HG03378 (cell line): ENCODE measurements around the gene SUPV3L1.
A peak's percentile ranks its signal among the peaks of the same experiment; 100 is the strongest.
"Not testable (repeated sequence)": the region's sequence is repeated elsewhere in the genome, so short reads cannot be mapped to it uniquely, and the experiment has no call there.

ENCODE experiments used
- ATAC-seq: cut with Tn5 transposase; IDR thresholded peaks from one replicate; pipeline ENCODE4 v1.9.1; 2021; ENCODE audit warnings: mild to moderate bottlenecking, moderate library complexity; ENCODE audit not compliant: unreplicated experiment

SUPV3L1 gene

GRCh38 chr10:69179743-69180524, at the start of gene SUPV3L1:
SUPV3L1 (plus strand) TSS chr10:69180234; CDS start chr10:69180292, 58 bp downstream.
- peak; percentile 83 for ATAC-seq

- no peak for ATAC-seq
Measured at GRCh38 chr10:69130251-69130650, 49.8 kb upstream of the SUPV3L1 start.

- ATAC-seq: no peak
Measured at GRCh38 chr10:69139961-69140360, 40.1 kb upstream of the SUPV3L1 start.

- no peak for ATAC-seq
Measured at GRCh38 chr10:69141304-69141703, 38.7 kb upstream of the SUPV3L1 start.

- ATAC-seq: not testable (repeated sequence)
Measured at GRCh38 chr10:69142074-69142473, 38.0 kb upstream of the SUPV3L1 start.

- no peak for ATAC-seq
Measured at GRCh38 chr10:69142983-69143382, 37.1 kb upstream of the SUPV3L1 start.

GRCh38 chr10:69145329-69145728, 34.7 kb upstream of the SUPV3L1 start:
- ATAC-seq: no peak

GRCh38 chr10:69145864-69146263, 34.2 kb upstream of the SUPV3L1 start:
- ATAC-seq: no peak

- ATAC-seq: no peak
Measured at GRCh38 chr10:69146759-69147158, 33.3 kb upstream of the SUPV3L1 start.

GRCh38 chr10:69151984-69152383, 28.1 kb upstream of the SUPV3L1 start:
- ATAC-seq: no peak

- no peak for ATAC-seq
Measured at GRCh38 chr10:69153227-69153626, 26.8 kb upstream of the SUPV3L1 start.

GRCh38 chr10:69160809-69161241, 19.2 kb upstream of the SUPV3L1 start:
- no peak for ATAC-seq

GRCh38 chr10:69168493-69168892, 11.5 kb upstream of the SUPV3L1 start:
- ATAC-seq: no peak

GRCh38 chr10:69172241-69172982, 7.6 kb upstream of the SUPV3L1 start:
- ATAC-seq: peak; percentile 67

- not testable (repeated sequence) for ATAC-seq
Measured at GRCh38 chr10:69175326-69175725, 4.7 kb upstream of the SUPV3L1 start.

- no peak for ATAC-seq
Measured at GRCh38 chr10:69176823-69177222, 3.2 kb upstream of the SUPV3L1 start.

GRCh38 chr10:69179089-69179742, 818 bp upstream of the SUPV3L1 start:
- ATAC-seq: peak; percentile 31

GRCh38 chr10:69180525-69181204, 631 bp downstream of the SUPV3L1 start:
- no peak for ATAC-seq

- ATAC-seq: no peak
Measured at GRCh38 chr10:69181433-69181832, 1.4 kb downstream of the SUPV3L1 start.

GRCh38 chr10:69182005-69182404, 2.0 kb downstream of the SUPV3L1 start:
- ATAC-seq: no peak

- ATAC-seq: no peak
Measured at GRCh38 chr10:69186524-69186923, 6.5 kb downstream of the SUPV3L1 start.
